AG10803 (cell line): ENCODE measurements around the gene EFTUD2.

Source experiments
- DNase-seq: peaks from one replicate; pipeline ENCODE4 v3.0.0; 2010; ENCODE audit warnings: low read depth
- H3K4me3 ChIP-seq: 2 replicates; pipeline ENCODE4 v1.5.1; 2011; ENCODE audit warnings: mild to moderate bottlenecking, low read length, control low read depth
- CTCF ChIP-seq: conservative IDR thresholded peaks from 2 replicates; pipeline ENCODE4 v1.5.1; 2011; ENCODE audit warnings: mild to moderate bottlenecking, low read length, control low read depth, inconsistent platforms

Gene EFTUD2

GRCh38 chr17:44904001-44904984 is 5.0 kb upstream of the EFTUD2 start:
- DNase-seq = no peak
- no peak for TF ChIP-seq CTCF

GRCh38 chr17:44903012-44903685 is 3.9 kb upstream of the EFTUD2 start:
- no peak overlapping the region for H3K4me3 ChIP-seq
- TF ChIP-seq CTCF = no peak
- no peak for DNase-seq

More at GRCh38 chr17:44904001-44904984, 5.0 kb upstream of the EFTUD2 start:
- no peak overlapping the region for H3K4me3 ChIP-seq

- no peak overlapping the region for H3K4me3 ChIP-seq
- no peak for DNase-seq
- TF ChIP-seq CTCF = no peak
Observed at GRCh38 chr17:44902135-44902760, 3.0 kb upstream of the EFTUD2 start.

- DNase-seq = peak; percentile 60
- H3K4me3 ChIP-seq = no peak overlapping the region
- TF ChIP-seq CTCF = peak; percentile 47
Observed at GRCh38 chr17:44901411-44901921, 2.2 kb upstream of the EFTUD2 start.

- H3K4me3 ChIP-seq = no peak overlapping the region
- DNase-seq = peak; percentile 75
- TF ChIP-seq CTCF = no peak
Observed at GRCh38 chr17:44900894-44901293, 1.6 kb upstream of the EFTUD2 start.

- peak; percentile 41 for DNase-seq
- no peak for TF ChIP-seq CTCF
- H3K4me3 ChIP-seq = peak overlapping the region; percentile 95
Observed at GRCh38 chr17:44898768-44899073, 524 bp downstream of the EFTUD2 start.
